Endothelial cell of umbilical vein (primary cell): Measurements from ENCODE around the gene ZNF280C. TPM values are rescaled to one million over a fixed set of nuclear protein-coding genes. Genes with fewer than 3 reads are reported as not detected.

ENCODE experiments used
- BruUV-seq: library from RNA; stranded (reverse); fragments of 400-500 nt; replicated peaks from 2 replicates; lab custom pipeline; 2021; lab: Mats Ljungman, UMichigan
- CTCF ChIA-PET: fragments of 300-600, 350-600 bp; sonication (Branson Sonifier 250); formaldehyde crosslinking; loops from one replicate; lab custom pipeline; 2021; ENCODE audit warnings: antibody characterized with exemption, inconsistent platforms; lab: Charles Lee
- POLR2A ChIA-PET: fragments of 300-600, 350-600 bp; sonication (Branson Sonifier 250); formaldehyde crosslinking; loops from one replicate; lab custom pipeline; 2021; ENCODE audit warnings: antibody characterized with exemption, inconsistent platforms; lab: Charles Lee
- DNase-seq: peaks from one replicate; pipeline ENCODE4 v3.0.0-alpha.2; 2011; ENCODE audit warnings: low read depth, low spot score
- FAIRE-seq: peaks from 2 replicates; lab custom pipeline; 2011; peaks lifted over from hg19 to GRCh38; lab: Jason Lieb, UNC
- H2AFZ ChIP-seq: 2 replicates; pipeline ENCODE4 v1.6.0; 2012; ENCODE audit warnings: low read depth, low read length, control low read depth, inconsistent platforms
- H3K27ac ChIP-seq: 2 replicates; pipeline ENCODE4 v1.5.1; 2011; ENCODE audit warnings: low read depth, mild to moderate bottlenecking, control low read depth, low read length, moderate library complexity; ENCODE audit not compliant: insufficient read depth
- H3K27me3 ChIP-seq, 2 experiments: 2 replicates each; pipeline versions ENCODE4 v1.6.0 to v1.6.1; 2011; ENCODE audit warnings: low read length in 2 of 2, mixed read lengths in 1 of 2; ENCODE audit not compliant: control insufficient read depth in 2 of 2, insufficient read depth in 2 of 2
- H3K36me3 ChIP-seq, 2 experiments: 2 replicates in 1 of 2; 3 replicates in 1 of 2; pipeline ENCODE4 v1.5.1; 2011; ENCODE audit warnings: low read length in 2 of 2, mild to moderate bottlenecking in 1 of 2, moderate library complexity in 1 of 2; ENCODE audit not compliant: control insufficient read depth in 2 of 2, insufficient read depth in 2 of 2; ENCODE audit errors: extremely low read depth in 1 of 2
- H3K4me1 ChIP-seq: 3 replicates; pipeline ENCODE4 v1.5.1; 2011; ENCODE audit warnings: mild to moderate bottlenecking, low read length; ENCODE audit not compliant: control insufficient read depth, insufficient read depth; ENCODE audit errors: extremely low read depth
- H3K4me2 ChIP-seq: 2 replicates; pipeline ENCODE4 v1.6.1; 2011; ENCODE audit warnings: low read length, control low read depth, mixed read lengths; ENCODE audit not compliant: insufficient read depth
- H3K4me3 ChIP-seq, 3 experiments: fragments of 200-600 bp in 1 of 3; sonication (generic), shearing (Covaris generic) in 1 of 3; replicated peaks in 1 of 3; 2 replicates each; pipeline ENCODE4 v1.5.1; 2011 to 2016; ENCODE audit warnings: control low read depth in 3 of 3, low read length in 3 of 3, mild to moderate bottlenecking in 2 of 3, inconsistent platforms in 1 of 3, low read depth in 1 of 3, moderate library complexity in 1 of 3; ENCODE audit not compliant: insufficient read depth in 1 of 3
- H3K79me2 ChIP-seq: 2 replicates; pipeline ENCODE4 v1.6.0; 2012; ENCODE audit warnings: low read length, inconsistent platforms; ENCODE audit not compliant: control insufficient read depth, insufficient read depth
- H3K9ac ChIP-seq: replicated peaks from 2 replicates; pipeline ENCODE3; 2011; ENCODE audit warnings: low read length, control low read depth; ENCODE audit not compliant: insufficient read depth; ENCODE audit errors: extremely low read depth
- H3K9me1 ChIP-seq: replicated peaks from 3 replicates; pipeline ENCODE4 v1.6.0; 2011; ENCODE audit warnings: mild to moderate bottlenecking, low read length; ENCODE audit not compliant: control insufficient read depth, insufficient read depth; ENCODE audit errors: extremely low read depth
- H3K9me3 ChIP-seq: replicated peaks from 2 replicates; pipeline ENCODE4 v1.5.1; 2012; ENCODE audit warnings: low read length, inconsistent platforms; ENCODE audit not compliant: control insufficient read depth, insufficient read depth
- H4K20me1 ChIP-seq: replicated peaks from 2 replicates; pipeline ENCODE3; 2011; ENCODE audit warnings: mild to moderate bottlenecking, low read length; ENCODE audit not compliant: control insufficient read depth, insufficient read depth; ENCODE audit errors: extremely low read depth
- CTCF ChIP-seq, 2 donors: IDR thresholded peaks; 1 replicate in 1 of 2; 2 replicates in 1 of 2; pipeline ENCODE4 v1.5.1; 2011; ENCODE audit warnings: low read length in 2 of 2, mild to moderate bottlenecking in 2 of 2, moderate library complexity in 2 of 2, control low read depth in 1 of 2, inconsistent platforms in 1 of 2, low read depth in 1 of 2; ENCODE audit not compliant: insufficient read depth in 1 of 2; ENCODE audit errors: extremely low read depth in 1 of 2
- EZH2 ChIP-seq: IDR thresholded peaks from 2 replicates; pipeline ENCODE4 v1.6.1; 2012; ENCODE audit warnings: borderline replicate concordance, low read depth, mild to moderate bottlenecking, moderate library complexity, low read length, inconsistent platforms; ENCODE audit not compliant: severe bottlenecking
- FOS ChIP-seq: IDR thresholded peaks from 2 replicates; pipeline ENCODE4 v1.6.1; 2011; ENCODE audit warnings: mild to moderate bottlenecking, low read length, moderate library complexity, borderline replicate concordance; ENCODE audit not compliant: insufficient read depth
- GATA2 ChIP-seq: IDR thresholded peaks from 2 replicates; pipeline ENCODE4 v1.7.0; 2011; ENCODE audit warnings: low read depth, mild to moderate bottlenecking, moderate library complexity, mixed read lengths, low read length; ENCODE audit not compliant: insufficient read length, insufficient read depth
- JUN ChIP-seq: IDR thresholded peaks from 2 replicates; pipeline ENCODE4 v1.6.1; 2011; ENCODE audit warnings: borderline replicate concordance, low read depth; ENCODE audit not compliant: insufficient read length, insufficient read depth
- MYC ChIP-seq: IDR thresholded peaks from one replicate; pipeline ENCODE4 v1.6.1; 2011; ENCODE audit warnings: mild to moderate bottlenecking, low read depth, low read length
- POLR2A ChIP-seq: IDR thresholded peaks from 2 replicates; pipeline ENCODE4 v1.6.1; 2012; ENCODE audit warnings: low read depth, mild to moderate bottlenecking, control low read depth, low read length
- POLR2AphosphoS5 ChIP-seq: IDR thresholded peaks from 2 replicates; pipeline ENCODE4 v1.6.1; 2012; ENCODE audit warnings: low read depth, mild to moderate bottlenecking, control low read depth, low read length, moderate library complexity; ENCODE audit not compliant: insufficient read depth
- dilution Hi-C: fragments of 300-500 bp; cut with MboI; formaldehyde crosslinking; loops from one replicate; pipeline ENCODE4 v1.15.0; 2019; ENCODE audit warnings: low sequenced_read_pairs; ENCODE audit not compliant: extremely low pct_ligation_motif_present
- intact Hi-C: fragments of 100-400 bp; cut with micrococcal nuclease; formaldehyde crosslinking; loops from one replicate; pipeline ENCODE4 v1.10.0; 2022
- polyA plus RNA-seq, 4 experiments: library from polyadenylated mRNA; depleted of rRNA in 3 of 4; stranded (reverse) in 3 of 4; unstranded in 1 of 4; fragments of >200 nt; gene quantifications; 2 replicates each; pipeline versions ENCODE4 v1.2.1 to v1.2.3, GENCODE V29; 2011 to 2012; ENCODE audit warnings: missing spikeins in 1 of 4
- total RNA-seq: library from RNA; stranded (reverse); gene quantifications from 2 replicates; pipeline ENCODE4 v1.2.3, GENCODE V29; 2021
- TF ChIP-seq, protein P1 (sequence below): IDR thresholded peaks from 2 replicates; pipeline ENCODE4 v1.6.1; 2011; ENCODE audit not compliant: insufficient read depth, insufficient read length

ZNF280C gene
- total and polyA plus RNA-seq, 2 donors (not counting 3 experiments of a cell fraction or from before 2014, with no cell fraction given) = 3.2 to 7.7 TPM

GRCh38 chrX:130304587-130305368 is 36.1 kb upstream of the ZNF280C start:
- ChIA-PET POLR2A (no interaction called here), CTCF (no interaction called here)
- H3K9me3 ChIP-seq = no peaks in the 10 kb centered on the region
- FAIRE-seq = no peak
- intact Hi-C loops (no loop called here), dilution Hi-C loops (no loop called here)
- H3K79me2 ChIP-seq = no peaks in the 10 kb centered on the region
- H3K4me1 ChIP-seq = no peaks in the 10 kb centered on the region
- no peaks in the 10 kb centered on the region for H3K9me1 ChIP-seq
- no peaks in the 10 kb centered on the region for H3K36me3 ChIP-seq
- TF ChIP-seq POLR2AphosphoS5 (no peak), JUN (no peak), FOS (no peak), CTCF (IDR thresholded peaks at IDR 0.05; ENCODE audit: extremely low read depth in 1 of 2, insufficient read depth in 1 of 2, low read depth in 1 of 2, low read length in 2 of 2) (no peak), POLR2A (no peak), EZH2 (no peak), GATA2 (no peak), MYC (no peak)
- TF ChIP-seq, protein P1, sequence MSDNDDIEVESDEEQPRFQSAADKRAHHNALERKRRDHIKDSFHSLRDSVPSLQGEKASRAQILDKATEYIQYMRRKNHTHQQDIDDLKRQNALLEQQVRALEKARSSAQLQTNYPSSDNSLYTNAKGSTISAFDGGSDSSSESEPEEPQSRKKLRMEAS = no peak
- DNase-seq = no peak
- no peak overlapping the region for H3K4me2 ChIP-seq
- BruUV-seq = no TSS peak
- H2AFZ ChIP-seq = no peak overlapping the region
- no peak overlapping the region for H3K27ac ChIP-seq
- no peaks in the 10 kb centered on the region for H3K27me3 ChIP-seq
- no peak overlapping the region for H3K9ac ChIP-seq
- H3K4me3 ChIP-seq = no peak overlapping the region
- H4K20me1 ChIP-seq = no peaks in the 10 kb centered on the region
